Ovary (tissue), 9 donors: Measurements from ENCODE around the gene NEK4. TPM values are rescaled to one million over a fixed set of nuclear protein-coding genes. Genes with fewer than 3 reads are reported as not detected.

Experiments
- DNase-seq, 5 donors: peaks; one replicate each; pipeline ENCODE4 v3.0.0-alpha.2; 2019 to 2020
- H3K27ac ChIP-seq, 2 donors: fragments of 200-600 bp; one replicate each; pipeline versions ENCODE4 v1.5.1 to v1.8.0; 2019 to 2022
- H3K27me3 ChIP-seq: fragments of 200-600 bp; one replicate; pipeline ENCODE4 v1.8.0; 2022
- H3K36me3 ChIP-seq: fragments of 200-600 bp; sonication (generic); one replicate; pipeline ENCODE4 v1.5.1; 2019
- H3K4me1 ChIP-seq: one replicate; pipeline ENCODE4 v1.8.1; 2013; ENCODE audit warnings: mild to moderate bottlenecking, moderate library complexity; ENCODE audit not compliant: insufficient read depth
- H3K4me3 ChIP-seq: fragments of 200-600 bp; sonication (generic); one replicate; pipeline ENCODE4 v1.5.1; 2017
- H3K9me3 ChIP-seq, 2 donors: fragments of 200-600 bp in 1 of 2; sonication (generic) in 1 of 2; one replicate each; pipeline versions ENCODE4 v1.5.1 to v1.8.1; 2013 to 2019; ENCODE audit warnings: mild to moderate bottlenecking in 1 of 2, moderate library complexity in 1 of 2
- CTCF ChIP-seq, 3 donors: fragments of 450-650 bp in 2 of 3; fragments of 200-600 bp in 1 of 3; IDR thresholded peaks; one replicate each; pipeline versions ENCODE4 v1.5.1 to v1.8.0; 2016 to 2022; ENCODE audit warnings: antibody characterized with exemption in 3 of 3, mild to moderate bottlenecking in 1 of 3
- EP300 ChIP-seq: sonication (generic); formaldehyde crosslinking; IDR thresholded peaks from one replicate; pipeline ENCODE4 v1.6.1; 2017; ENCODE audit warnings: antibody characterized with exemption
- POLR2A ChIP-seq: fragments of 450-650 bp; IDR thresholded peaks from one replicate; pipeline ENCODE4 v1.6.1; 2017; ENCODE audit warnings: antibody characterized with exemption, mild to moderate bottlenecking, moderate library complexity
- WGBS, 3 donors: extraction: QIAGEN DNeasy Blood & Tissue Kit in 1 of 3; methylation state at CpG; one replicate each; pipeline versions ENCODE4 v1.1.5 to v1.1.7; 2013 to 2017; 5-methylcytosine and 5-hydroxymethylcytosine counted together
- intact Hi-C, 4 donors: fragments of 100-400 bp; cut with DNase I; formaldehyde crosslinking; loops; one replicate each; pipeline versions ENCODE4 v1.11.0 to v1.15.1; 2022 to 2023
- polyA plus RNA-seq, 2 donors: library from polyadenylated mRNA; stranded (reverse); fragments of 200-250 nt in 1 of 2; fragments of 350-450 nt in 1 of 2; fragmentation: Illumina TruSeq in 1 of 2; extraction: RNeasy Lipid Tissue Mini Kit (QIAGEN cat#74804) in 1 of 2; gene quantifications; one replicate each; pipeline ENCODE4 v1.2.3, GENCODE V29; 2013 to 2014
- total RNA-seq, 7 donors: library from RNA; depleted of rRNA in 2 of 7; stranded (reverse); fragments of >200 nt in 2 of 7; fragmentation: NEBNext Ultra II Directional in 3 of 7; extraction: Animal tissue kit (Norgen Biotek cat#: 25700) in 3 of 7; gene quantifications; one replicate each; pipeline versions ENCODE4 v1.1.0 to v1.2.4, GENCODE V29; 2016 to 2023
- donor health status: DM: no; HTN: no; CAD: no; lungs with moderate emphysema.
- donor health status: DM: no; HTN: no; CAD: no.
- donor health status: Bipolar disorder and iron deficiency.
- donor health status: DM: yes; HTN: yes; CAD: no.
- donor health status: DM: no; HTN: no; CAD: no.
- donor health status: DM: yes; HTN: yes; CAD: no.

The NEK4 gene
- total and polyA plus RNA-seq, 9 donors, result 8.5 to 45.9 (median 31.0) TPM

- no peak for DNase-seq
- H3K4me3 ChIP-seq, result no peak overlapping the region
- no peaks in the 10 kb centered on the region for H3K36me3 ChIP-seq
- no peak overlapping the region for H3K27ac ChIP-seq
- no peak for TF ChIP-seq EP300
- no peak for TF ChIP-seq POLR2A
- TF ChIP-seq CTCF (IDR thresholded peaks at IDR 0.05), result no peak
- 90 to 91% (median 90%) methylated on average over 10 of the region's 10 CpGs for WGBS, 3 donors
- H3K27me3 ChIP-seq, result no peaks in the 10 kb centered on the region
- intact Hi-C loops, result no loop called here
- no peaks in the 10 kb centered on the region for H3K4me1 ChIP-seq
- H3K9me3 ChIP-seq, result no peaks in the 10 kb centered on the region
These were observed 45.9 kb upstream of the NEK4 start for GRCh38 chr3:52816654-52817053.

GRCh38 chr3:52816199-52816598 is 45.5 kb upstream of the NEK4 start:
- no peaks in the 10 kb centered on the region for H3K4me1 ChIP-seq
- WGBS, 3 donors, result 88 to 92% (median 89%) methylated on average over 6 of the region's 6 CpGs
- H3K36me3 ChIP-seq, result no peaks in the 10 kb centered on the region
- no peak overlapping the region for H3K4me3 ChIP-seq
- H3K27ac ChIP-seq, result no peak overlapping the region
- no peaks in the 10 kb centered on the region for H3K27me3 ChIP-seq
- no peaks in the 10 kb centered on the region for H3K9me3 ChIP-seq
- intact Hi-C loops, result no loop called here
- no peak for TF ChIP-seq POLR2A
- no peak for TF ChIP-seq EP300
- no peak for TF ChIP-seq CTCF (IDR thresholded peaks at IDR 0.05)
- DNase-seq, result no peak

- no peaks in the 10 kb centered on the region for H3K9me3 ChIP-seq
- no peaks in the 10 kb centered on the region for H3K27me3 ChIP-seq
- TF ChIP-seq POLR2A, result no peak
- no peak for TF ChIP-seq CTCF (IDR thresholded peaks at IDR 0.05)
- no peak for TF ChIP-seq EP300
- WGBS, 3 donors, result 71 to 86% (median 71%) methylated on average over 8 of the region's 8 CpGs
- no peaks in the 10 kb centered on the region for H3K36me3 ChIP-seq
- intact Hi-C loops, result no loop called here
- H3K4me3 ChIP-seq, result no peak overlapping the region
- H3K4me1 ChIP-seq, result no peaks in the 10 kb centered on the region
- DNase-seq, result no peak
- no peak overlapping the region for H3K27ac ChIP-seq
These were observed 43.1 kb upstream of the NEK4 start for GRCh38 chr3:52813810-52814209.

- H3K27ac ChIP-seq, result no peak overlapping the region
- H3K4me1 ChIP-seq, result no peaks in the 10 kb centered on the region
- no peaks in the 10 kb centered on the region for H3K9me3 ChIP-seq
- no peaks in the 10 kb centered on the region for H3K27me3 ChIP-seq
- intact Hi-C loops, result no loop called here
- no peak overlapping the region for H3K4me3 ChIP-seq
- no peaks in the 10 kb centered on the region for H3K36me3 ChIP-seq
- DNase-seq, result no peak
- 74 to 75% (median 75%) methylated on average over 7 of the region's 7 CpGs for WGBS, 3 donors
- no peak for TF ChIP-seq CTCF (IDR thresholded peaks at IDR 0.05)
- TF ChIP-seq EP300, result no peak
- TF ChIP-seq POLR2A, result no peak
These were observed 40.8 kb upstream of the NEK4 start for GRCh38 chr3:52811452-52812011.
